Ishikawa (cell line): Measurements from ENCODE around the gene PDGFRA.

ENCODE experiments used
- CEBPB ChIP-seq: IDR thresholded peaks from 2 replicates; pipeline ENCODE4 v1.6.1; 2012
- CREB1 ChIP-seq: IDR thresholded peaks from 2 replicates; pipeline ENCODE4 v1.6.1; 2012; ENCODE audit warnings: low read depth
- EGR1 ChIP-seq: IDR thresholded peaks from 2 replicates; pipeline ENCODE4 v1.6.1; 2012
- EP300 ChIP-seq: IDR thresholded peaks from 2 replicates; pipeline ENCODE4 v1.6.1; 2012; ENCODE audit warnings: borderline replicate concordance
- FOXM1 ChIP-seq: IDR thresholded peaks from 2 replicates; pipeline ENCODE4 v1.6.1; 2012; ENCODE audit warnings: low read depth, borderline replicate concordance
- MAX ChIP-seq: IDR thresholded peaks from 2 replicates; pipeline ENCODE4 v1.6.1; 2012
- NFIC ChIP-seq: IDR thresholded peaks from 2 replicates; pipeline ENCODE4 v1.6.1; 2012
- RAD21 ChIP-seq: IDR thresholded peaks from 2 replicates; pipeline ENCODE4 v1.6.1; 2012; ENCODE audit warnings: low read depth
- REST ChIP-seq: IDR thresholded peaks from 2 replicates; pipeline ENCODE4 v1.6.1; 2012; ENCODE audit warnings: low read depth, mild to moderate bottlenecking
- TAF1 ChIP-seq: IDR thresholded peaks from 2 replicates; pipeline ENCODE4 v1.6.1; 2012; ENCODE audit warnings: low read depth, mild to moderate bottlenecking
- TCF12 ChIP-seq: IDR thresholded peaks from 2 replicates; pipeline ENCODE4 v1.6.1; 2012; ENCODE audit warnings: low read depth
- TEAD4 ChIP-seq: IDR thresholded peaks from 2 replicates; pipeline ENCODE4 v1.6.1; 2012
- USF1 ChIP-seq: IDR thresholded peaks from 2 replicates; pipeline ENCODE4 v1.6.1; 2012
- YY1 ChIP-seq: IDR thresholded peaks from 2 replicates; pipeline ENCODE4 v1.6.1; 2012; ENCODE audit warnings: low read depth
- ZBTB7A ChIP-seq: IDR thresholded peaks from 2 replicates; pipeline ENCODE4 v1.6.1; 2012; ENCODE audit warnings: low read depth

PDGFRA gene

GRCh38 chr4:54274264-54274663 is 45.2 kb downstream of the PDGFRA start:
- TF ChIP-seq CREB1 (no peak), EP300 (no peak), CEBPB (no peak), NFIC (no peak), USF1 (no peak), TCF12 (no peak), MAX (no peak), ZBTB7A (no peak), TEAD4 (no peak), RAD21 (no peak), YY1 (no peak), EGR1 (no peak), TAF1 (no peak), FOXM1 (no peak), REST (no peak)

GRCh38 chr4:54274795-54275665 is 45.9 kb downstream of the PDGFRA start:
- TF ChIP-seq TEAD4 (no peak), RAD21 (no peak), TAF1 (no peak), ZBTB7A (no peak), NFIC (no peak), TCF12 (no peak), FOXM1 (no peak), EGR1 (no peak), YY1 (no peak), MAX (no peak), REST (no peak), CEBPB (no peak), CREB1 (no peak)

- TF ChIP-seq MAX: no peak
- TF ChIP-seq TAF1: no peak
- TF ChIP-seq REST: no peak
- no peak for TF ChIP-seq ZBTB7A
- no peak for TF ChIP-seq CREB1
- TF ChIP-seq TEAD4: no peak
- no peak for TF ChIP-seq TCF12
- no peak for TF ChIP-seq EP300
- no peak for TF ChIP-seq NFIC
- TF ChIP-seq FOXM1: no peak
- TF ChIP-seq EGR1: no peak
Observed at GRCh38 chr4:54276641-54277430, 47.7 kb downstream of the PDGFRA start.

GRCh38 chr4:54277691-54278090 is 48.6 kb downstream of the PDGFRA start:
- TF ChIP-seq TCF12 (no peak), CREB1 (no peak), FOXM1 (no peak), MAX (no peak), YY1 (no peak), TEAD4 (no peak), NFIC (no peak), CEBPB (no peak)
